HG03571 (cell line): ENCODE results near the gene WNT11.

Source experiments
- ATAC-seq: cut with Tn5 transposase; IDR thresholded peaks from one replicate; pipeline ENCODE4 v1.9.1; 2021; ENCODE audit not compliant: unreplicated experiment

Gene WNT11

GRCh38 chr11:76177250-76177686 is 29.0 kb downstream of the WNT11 start:
- ATAC-seq, result no peak

DNA sequence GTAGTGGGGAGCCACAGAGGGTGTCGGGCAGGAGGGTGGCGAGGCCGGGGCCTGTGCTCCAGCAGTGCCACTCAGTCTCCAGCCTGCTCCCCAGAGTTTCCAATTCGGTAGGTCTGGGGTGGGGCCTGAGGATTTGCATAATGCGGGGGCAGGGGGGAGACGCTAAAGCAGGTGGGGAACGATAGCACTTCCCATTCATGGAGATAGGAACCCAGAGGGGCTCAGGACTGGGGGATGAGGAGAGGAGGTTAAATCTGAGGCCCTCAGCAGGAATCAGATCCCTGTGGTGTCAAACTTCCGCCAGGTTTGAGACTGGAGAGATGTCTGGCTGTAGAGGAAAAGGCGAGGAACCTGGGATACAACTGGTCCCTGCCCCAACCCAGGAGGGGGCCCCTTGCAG is 29.8 kb downstream of the WNT11 start:
- no peak for ATAC-seq

DNA sequence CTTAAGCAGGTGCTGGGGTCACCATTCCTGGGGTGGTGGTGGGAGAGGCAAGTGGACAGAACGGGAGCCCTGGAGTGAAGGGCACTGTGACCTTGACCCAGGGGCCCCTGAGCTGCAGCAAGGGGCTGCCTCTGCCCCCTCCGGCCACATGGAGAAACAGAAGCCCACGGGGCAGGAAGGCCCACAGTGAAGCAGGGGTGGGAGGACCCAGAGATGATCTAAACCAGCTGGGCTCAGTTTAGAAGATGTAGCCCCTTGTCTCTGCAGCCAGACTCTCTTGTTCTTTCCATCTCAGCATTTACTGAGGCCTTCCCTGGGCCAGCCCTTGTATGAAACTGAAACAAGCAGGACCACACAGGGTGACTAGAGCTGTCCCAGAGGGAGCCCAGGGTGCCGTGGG is 30.5 kb downstream of the WNT11 start:
- no peak for ATAC-seq

DNA sequence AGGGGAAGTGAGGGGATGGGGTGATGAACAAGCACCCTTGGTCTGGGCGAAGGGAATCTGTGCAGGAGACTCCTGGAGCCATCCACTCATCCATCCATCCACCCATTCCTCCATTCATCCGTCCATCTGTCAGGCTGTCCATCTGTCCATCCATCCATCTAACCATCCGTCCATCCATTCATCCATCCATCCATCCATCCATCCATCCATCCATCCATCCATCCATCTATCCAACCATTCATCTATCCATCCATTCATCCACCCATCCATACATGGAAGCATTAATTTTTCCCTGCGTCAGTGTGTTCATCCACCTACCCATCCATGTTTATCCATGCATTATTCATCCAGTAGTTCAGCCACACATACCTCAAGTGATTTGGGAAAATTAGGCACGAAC is 32.0 kb downstream of the WNT11 start:
- ATAC-seq, result no peak

GRCh38 chr11:76173663-76174062 is 32.6 kb downstream of the WNT11 start:
- no peak for ATAC-seq

DNA sequence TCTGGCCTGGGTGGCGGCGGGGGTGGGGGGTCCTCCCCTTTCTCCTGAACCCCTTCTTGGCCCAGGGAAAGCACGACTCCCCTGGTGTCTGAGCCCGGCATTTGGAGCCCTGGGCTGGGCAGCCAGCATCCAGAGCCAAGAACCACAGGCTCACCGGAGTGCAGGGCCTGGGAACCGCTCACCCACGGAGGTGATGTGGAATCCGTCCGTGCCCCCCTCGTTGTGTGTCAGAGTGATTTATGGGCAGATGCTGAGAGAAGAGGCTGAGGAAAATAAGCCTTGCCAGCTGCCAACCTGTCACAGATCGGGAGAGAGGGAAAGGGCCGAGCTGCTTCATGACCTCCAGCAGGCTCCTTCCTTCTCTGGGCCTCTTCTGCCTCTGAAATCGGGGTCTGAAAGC is 33.7 kb downstream of the WNT11 start:
- no peak for ATAC-seq

DNA sequence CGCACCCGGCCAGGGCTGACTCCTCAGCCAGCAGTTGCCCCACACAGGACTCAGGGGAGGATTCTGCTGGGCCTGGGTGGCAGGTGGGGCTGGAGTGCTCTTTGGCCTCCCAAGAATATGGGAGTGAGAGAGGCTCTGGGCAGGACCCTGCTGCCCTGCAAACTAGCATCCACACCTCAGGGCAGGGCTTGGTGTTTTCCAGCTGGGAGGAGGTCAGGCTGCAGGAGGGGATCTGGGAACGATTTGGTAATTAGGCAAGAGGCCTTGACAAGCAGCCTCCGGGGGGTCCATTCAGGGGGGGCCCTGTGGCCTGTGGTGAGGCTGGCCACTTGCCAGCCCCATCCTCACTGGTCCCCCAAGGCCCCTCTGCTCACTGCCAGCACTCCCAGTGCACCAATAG is 35.8 kb downstream of the WNT11 start:
- ATAC-seq, result no peak

GRCh38 chr11:76169473-76169896 is 36.8 kb downstream of the WNT11 start:
- ATAC-seq, result no peak

- no peak for ATAC-seq
These were observed 38.7 kb downstream of the WNT11 start for GRCh38 chr11:76167590-76167989.

GRCh38 chr11:76166314-76166713 is 40.0 kb downstream of the WNT11 start:
- ATAC-seq, result no peak

GRCh38 chr11:76164861-76165751 is 41.2 kb downstream of the WNT11 start:
- no peak for ATAC-seq

- ATAC-seq, result no peak
These were observed 42.2 kb downstream of the WNT11 start for GRCh38 chr11:76164081-76164480.

DNA sequence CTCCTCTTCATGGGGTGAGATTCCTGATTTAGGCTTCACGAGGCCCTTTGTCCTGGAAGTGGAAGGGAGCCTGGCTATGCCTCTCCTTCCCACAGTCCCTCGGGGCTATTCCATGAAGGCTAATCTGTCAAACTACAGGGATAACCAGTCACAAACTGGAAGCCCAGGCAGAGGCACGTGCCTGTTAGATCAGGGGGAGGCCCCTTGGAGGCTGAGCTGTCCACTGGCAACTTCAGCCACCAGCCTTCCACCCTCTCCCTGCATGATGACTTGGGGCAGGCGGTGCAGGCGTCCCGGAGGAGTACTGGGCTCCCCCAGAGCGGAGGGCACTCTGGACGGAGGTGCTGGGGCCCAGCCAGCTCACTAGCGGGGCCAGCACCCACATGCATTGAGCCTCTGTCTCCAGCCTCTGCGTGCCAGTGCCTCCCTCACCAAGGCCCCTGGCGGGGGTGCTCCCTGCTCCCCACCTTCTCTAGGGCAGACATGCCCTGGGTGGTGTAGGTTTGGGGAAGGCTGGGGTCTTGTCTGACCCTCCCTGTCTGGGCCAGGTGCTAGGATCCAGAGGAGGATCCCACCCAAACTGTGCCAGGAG is 42.9 kb downstream of the WNT11 start:
- ATAC-seq, result no peak

GRCh38 chr11:76162336-76163288 is 43.7 kb downstream of the WNT11 start:
- ATAC-seq, result no peak

DNA sequence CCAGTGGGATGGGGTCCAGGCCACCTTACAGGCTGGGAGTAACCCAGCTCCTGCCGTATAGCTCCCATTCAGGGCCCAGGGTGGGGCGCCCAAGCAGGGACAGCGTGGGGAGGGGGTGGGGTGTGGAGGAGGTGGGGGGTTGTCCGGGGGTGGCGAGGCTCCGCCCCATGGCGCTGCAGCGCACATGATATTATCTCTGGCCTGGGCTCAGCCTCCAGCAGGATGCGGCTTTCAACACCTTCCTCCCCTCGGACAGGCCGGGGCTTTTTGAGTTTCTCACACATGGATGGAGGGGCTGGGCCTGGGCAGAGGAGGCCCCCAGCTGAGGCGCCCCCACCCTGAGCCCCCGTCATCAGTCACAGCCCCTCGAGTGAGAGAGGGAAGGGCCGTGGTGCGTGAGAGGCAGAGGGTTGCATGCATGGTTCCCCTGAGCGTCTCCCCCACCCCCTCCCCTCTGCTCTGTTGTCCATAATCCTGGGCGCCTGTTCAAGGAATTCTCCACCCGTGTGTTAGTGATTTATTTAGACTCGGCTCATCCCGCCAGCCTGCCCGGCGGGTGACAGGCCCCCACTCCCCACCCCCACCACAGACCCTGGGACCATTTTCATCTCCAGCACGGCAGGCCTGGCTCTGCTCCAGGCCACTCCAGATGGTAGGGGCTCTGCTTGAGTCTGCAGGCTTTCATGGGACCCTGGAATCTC is 44.9 kb downstream of the WNT11 start:
- no peak for ATAC-seq

GRCh38 chr11:76160856-76161255 is 45.4 kb downstream of the WNT11 start:
- no peak for ATAC-seq

DNA sequence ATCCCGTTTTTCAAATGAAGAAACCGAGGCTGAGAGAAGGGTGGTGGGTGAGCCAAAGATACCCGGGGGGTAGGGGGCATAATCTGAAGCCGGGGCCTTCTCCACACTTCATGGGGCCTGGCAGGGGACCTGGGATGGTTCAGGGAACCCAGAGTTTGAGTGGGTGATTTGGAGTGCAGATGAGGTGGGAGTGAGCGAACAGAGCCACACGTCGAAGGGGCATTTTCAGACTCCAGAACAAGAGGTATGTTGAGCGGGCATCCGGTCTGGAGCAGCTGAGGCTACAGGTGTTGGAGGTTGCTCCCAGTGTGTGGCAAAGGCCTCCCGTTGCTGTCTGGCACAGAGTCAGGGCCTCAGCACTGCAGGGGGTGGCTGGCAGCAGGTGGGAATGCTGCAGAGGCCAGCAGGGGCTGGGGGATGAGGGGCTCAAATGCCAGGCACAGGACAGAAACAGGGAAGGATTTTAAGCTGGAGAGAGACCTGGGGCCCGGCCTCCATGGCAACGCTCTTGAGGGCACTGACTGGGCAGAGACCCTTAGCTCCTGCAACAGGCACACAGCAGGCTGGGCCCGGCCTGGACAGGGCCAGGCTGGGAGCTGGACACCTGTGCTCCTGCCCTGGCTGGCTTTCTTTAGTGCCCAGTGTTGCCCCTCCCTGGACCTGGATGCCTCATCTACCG is 46.2 kb downstream of the WNT11 start:
- ATAC-seq, result no peak

DNA sequence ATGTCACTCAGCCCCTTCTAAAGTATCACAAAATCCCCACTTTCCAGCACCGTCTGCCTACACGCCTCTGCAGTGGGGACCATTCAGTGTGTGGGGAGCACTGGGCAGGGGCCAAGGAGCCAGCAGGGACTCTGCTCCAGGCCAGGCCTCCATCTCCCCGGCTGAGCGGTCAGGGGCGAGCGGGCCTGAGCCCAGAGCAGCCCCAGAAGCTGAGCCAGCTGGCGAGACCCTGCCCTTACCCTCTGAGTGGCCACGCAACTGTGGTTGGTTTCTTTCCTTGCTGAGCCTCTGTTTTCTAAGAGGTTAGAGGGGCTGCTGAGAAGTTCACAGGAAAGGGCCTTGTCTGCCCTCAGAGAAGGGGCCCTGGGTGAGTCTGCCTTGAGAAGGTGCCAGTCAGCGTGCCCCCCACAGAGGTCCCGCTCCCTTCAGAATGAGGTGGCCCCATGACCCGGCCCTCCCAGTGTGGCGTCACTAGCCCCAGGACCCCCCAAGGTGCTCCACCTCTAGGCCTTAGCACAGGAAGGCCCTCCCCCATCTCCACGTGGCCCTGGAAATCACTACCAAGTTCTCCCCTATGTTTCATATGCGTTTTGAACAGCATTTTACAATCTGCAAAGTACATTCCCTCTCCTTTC is 46.9 kb downstream of the WNT11 start:
- ATAC-seq, result no peak

DNA sequence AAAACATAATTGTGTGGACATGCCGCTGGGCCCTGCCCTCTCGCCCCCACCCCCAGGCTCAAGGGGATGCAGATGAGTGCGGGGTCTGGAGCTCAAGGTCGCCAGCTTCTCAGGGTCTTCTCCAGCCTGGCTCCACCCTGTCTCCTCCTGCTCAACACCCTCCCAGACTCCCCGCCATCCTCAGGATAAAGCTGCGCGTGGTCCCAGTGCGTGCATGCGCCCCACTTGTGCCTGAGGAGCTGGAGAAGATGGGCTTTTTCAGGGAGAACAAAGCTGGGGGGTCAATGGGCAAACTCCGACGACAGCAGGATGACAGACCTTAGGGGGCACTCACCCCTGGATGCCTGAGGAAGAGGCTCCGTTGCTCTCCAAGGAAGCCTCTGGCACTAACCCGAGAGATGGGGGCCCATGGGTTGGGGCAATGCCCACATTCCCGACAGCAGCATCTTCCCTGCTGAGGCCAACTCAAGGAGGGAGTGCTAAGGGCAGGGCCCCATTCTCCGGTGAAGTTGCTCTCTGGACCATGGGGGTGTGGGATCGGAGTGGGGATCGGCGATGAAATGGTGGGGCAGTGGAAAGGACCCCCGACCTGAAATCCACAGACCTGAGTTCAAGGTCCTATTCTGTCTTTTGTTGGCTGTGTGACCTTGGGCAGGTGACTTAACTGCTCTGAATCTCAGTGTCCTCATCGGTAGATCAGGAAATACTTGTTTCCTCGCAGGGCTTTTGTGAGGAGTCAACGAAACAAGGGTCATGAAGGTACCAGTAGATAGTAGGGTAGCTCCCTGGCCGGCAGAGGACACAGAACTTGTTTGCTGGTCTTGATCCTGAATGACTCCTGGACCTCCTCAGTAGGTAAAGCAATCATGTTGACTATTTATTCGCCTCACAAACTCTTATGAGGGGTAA is 47.7 kb downstream of the WNT11 start:
- ATAC-seq, result no peak
